OCI-LY3 (cell line): ENCODE measurements around the gene NBEA.

Source experiments
- H2AFZ ChIP-seq: fragments of 200-600, 300-600 bp; shearing (Covaris generic); 2 replicates; pipeline ENCODE4 v1.6.0; 2014; ENCODE audit warnings: antibody characterized with exemption, low read depth, low read length
- H3K27ac ChIP-seq: fragments of 200-600, 300-600 bp; sonication (generic); 2 replicates; pipeline ENCODE4 v1.5.1; 2014; ENCODE audit warnings: mild to moderate bottlenecking, low read length, moderate library complexity, mixed read lengths
- H3K27me3 ChIP-seq: fragments of 200-600, 300-600 bp; sonication (generic); 2 replicates; pipeline ENCODE4 v1.6.1; 2014; ENCODE audit warnings: low read depth, low read length, mixed read lengths
- H3K36me3 ChIP-seq: fragments of 200-600, 300-600 bp; sonication (generic); replicated peaks from 2 replicates; pipeline ENCODE3; 2014; ENCODE audit warnings: low read depth, low read length, mixed read lengths
- H3K4me1 ChIP-seq: fragments of 300-600, 200-600 bp; sonication (generic); 2 replicates; pipeline ENCODE4 v1.6.1; 2014; ENCODE audit warnings: low read length, mixed read lengths
- H3K4me2 ChIP-seq: fragments of 200-600, 300-600 bp; sonication (generic); 2 replicates; pipeline ENCODE4 v1.6.1; 2014; ENCODE audit warnings: low read length, mixed read lengths
- H3K4me3 ChIP-seq: fragments of 300-600, 200-600 bp; sonication (generic); 2 replicates; pipeline ENCODE4 v1.5.1; 2014; ENCODE audit warnings: antibody characterized with exemption, mild to moderate bottlenecking, low read length, moderate library complexity
- H3K79me2 ChIP-seq: fragments of 300-600, 200-600 bp; shearing (Covaris generic); 2 replicates; pipeline ENCODE4 v1.6.1; 2014; ENCODE audit warnings: mild to moderate bottlenecking, low read length, mixed read lengths
- H3K9ac ChIP-seq: fragments of 300-600, 200-600 bp; shearing (Covaris generic); 2 replicates; pipeline ENCODE4 v1.6.0; 2014; ENCODE audit warnings: mild to moderate bottlenecking, low read length, moderate library complexity
- H3K9me3 ChIP-seq: fragments of 200-600, 300-600 bp; shearing (Covaris generic); 2 replicates; pipeline ENCODE4 v1.6.1; 2014; ENCODE audit warnings: low read length, mixed read lengths; ENCODE audit not compliant: insufficient read depth
- H4K20me1 ChIP-seq: fragments of 200-600, 300-600 bp; sonication (generic); 2 replicates; pipeline ENCODE4 v1.6.1; 2016; ENCODE audit warnings: low read length, mixed read lengths; ENCODE audit not compliant: insufficient read depth
- CTCF ChIP-seq: fragments of 200-600, 300-600 bp; sonication (generic); IDR thresholded peaks from 2 replicates; pipeline ENCODE4 v1.5.1; 2014; ENCODE audit warnings: antibody characterized with exemption, low read length, low read depth
- EZH2phosphoT487 ChIP-seq: fragments of 200-600 bp; shearing (Covaris generic); IDR thresholded peaks from 2 replicates; pipeline ENCODE4 v1.6.1; 2018; ENCODE audit warnings: antibody characterized with exemption, mixed run types, low read depth

The NBEA gene

GRCh38 chr13:34899888-34900287 lies 42.2 kb upstream of the NBEA start:
- TF ChIP-seq CTCF (no peak), EZH2phosphoT487 (no peak)
- no peak overlapping the region for H3K27ac ChIP-seq

GRCh38 chr13:34900288-34900739 lies 41.8 kb upstream of the NBEA start:
- Histone ChIP-seq H4K20me1 (no peaks in the 10 kb centered on the region), H3K4me2 (no peak overlapping the region), H3K4me1 (no peaks in the 10 kb centered on the region), H3K4me3 (no peak overlapping the region), H3K9ac (no peak overlapping the region), H3K27ac (no peak overlapping the region), H3K36me3 (no peaks in the 10 kb centered on the region), H3K27me3 (no peaks in the 10 kb centered on the region), H3K79me2 (no peaks in the 10 kb centered on the region), H2AFZ (no peak overlapping the region), H3K9me3 (no peaks in the 10 kb centered on the region)
- TF ChIP-seq EZH2phosphoT487 (no peak), CTCF (no peak)

More at GRCh38 chr13:34899888-34900287, 42.2 kb upstream of the NBEA start:
- H3K27me3 ChIP-seq: no peaks in the 10 kb centered on the region
- no peak overlapping the region for H3K9ac ChIP-seq
- H3K4me1 ChIP-seq: no peaks in the 10 kb centered on the region
- H3K79me2 ChIP-seq: no peaks in the 10 kb centered on the region
- no peaks in the 10 kb centered on the region for H3K36me3 ChIP-seq
- no peaks in the 10 kb centered on the region for H3K9me3 ChIP-seq
- H3K4me2 ChIP-seq: no peak overlapping the region
- no peaks in the 10 kb centered on the region for H4K20me1 ChIP-seq
- no peak overlapping the region for H2AFZ ChIP-seq
- H3K4me3 ChIP-seq: no peak overlapping the region

GRCh38 chr13:34901572-34901971 lies 40.5 kb upstream of the NBEA start:
- Histone ChIP-seq H4K20me1 (no peaks in the 10 kb centered on the region), H3K4me3 (no peak overlapping the region), H3K27me3 (no peaks in the 10 kb centered on the region), H2AFZ (no peak overlapping the region), H3K36me3 (no peaks in the 10 kb centered on the region), H3K4me1 (no peaks in the 10 kb centered on the region), H3K27ac (no peak overlapping the region), H3K9me3 (no peaks in the 10 kb centered on the region), H3K9ac (no peak overlapping the region), H3K4me2 (no peak overlapping the region), H3K79me2 (no peaks in the 10 kb centered on the region)
- TF ChIP-seq CTCF: no peak
- no peak for TF ChIP-seq EZH2phosphoT487

- Histone ChIP-seq H3K27ac (no peak overlapping the region), H3K9me3 (no peaks in the 10 kb centered on the region), H3K4me1 (no peaks in the 10 kb centered on the region), H3K36me3 (no peaks in the 10 kb centered on the region), H2AFZ (no peak overlapping the region), H3K79me2 (no peaks in the 10 kb centered on the region), H3K27me3 (peaks cover 5% of the 10 kb centered on the region; the same call in 1 of the 2 replicates), H3K4me2 (no peak overlapping the region), H4K20me1 (no peaks in the 10 kb centered on the region), H3K9ac (no peak overlapping the region), H3K4me3 (no peak overlapping the region)
- TF ChIP-seq CTCF: no peak
- TF ChIP-seq EZH2phosphoT487: no peak
These were observed 30.9 kb upstream of the NBEA start for GRCh38 chr13:34911159-34911558.
